Muscle layer of colon (tissue), 2 donors: Measurements from ENCODE around the gene PLA2G5.

Experiments
- H3K27ac ChIP-seq: one replicate; pipeline ENCODE4 v1.7.0; 2013; ENCODE audit warnings: low read depth, mild to moderate bottlenecking, low read length, moderate library complexity
- H3K27me3 ChIP-seq, 2 donors: one replicate each; pipeline ENCODE4 v1.7.0; 2013; ENCODE audit warnings: low read length in 2 of 2, mild to moderate bottlenecking in 2 of 2; ENCODE audit not compliant: insufficient read depth in 2 of 2, control insufficient read depth in 1 of 2
- H3K36me3 ChIP-seq: one replicate; pipeline ENCODE4 v1.7.0; 2013; ENCODE audit warnings: mild to moderate bottlenecking, low read length; ENCODE audit not compliant: insufficient read depth
- H3K4me1 ChIP-seq: one replicate; pipeline ENCODE4 v1.7.0; 2013; ENCODE audit warnings: mild to moderate bottlenecking, low read length; ENCODE audit not compliant: insufficient read depth
- H3K4me3 ChIP-seq, 2 donors: one replicate each; pipeline ENCODE4 v1.7.0; 2013; ENCODE audit warnings: low read length in 2 of 2, low read depth in 1 of 2, mild to moderate bottlenecking in 1 of 2, moderate library complexity in 1 of 2
- H3K9ac ChIP-seq: one replicate; pipeline ENCODE4 v1.7.0; 2013; ENCODE audit warnings: low read length
- H3K9me3 ChIP-seq: one replicate; pipeline ENCODE4 v1.7.0; 2013; ENCODE audit warnings: mild to moderate bottlenecking, low read length
- donor health status: abdominal sarcoma.
- donor health status: Adenocarcinoma of cecum.

Gene PLA2G5

GRCh38 chr1:20141001-20141400 lies 71.0 kb downstream of the PLA2G5 start:
- Histone ChIP-seq H3K9me3 (no peaks in the 10 kb centered on the region), H3K36me3 (no peaks in the 10 kb centered on the region), H3K27ac (no peak overlapping the region), H3K9ac (no peak overlapping the region), H3K4me1 (no peaks in the 10 kb centered on the region), H3K4me3 (no peak overlapping the region), H3K27me3 (peaks cover 0 to 23% of the 10 kb centered on the region in 2 donors)

GRCh38 chr1:20141466-20141865 lies 71.5 kb downstream of the PLA2G5 start:
- Histone ChIP-seq H3K9me3 (no peaks in the 10 kb centered on the region), H3K27ac (no peak overlapping the region), H3K36me3 (no peaks in the 10 kb centered on the region), H3K4me1 (no peaks in the 10 kb centered on the region), H3K4me3 (no peak overlapping the region), H3K27me3 (peaks cover 0 to 23% of the 10 kb centered on the region in 2 donors), H3K9ac (no peak overlapping the region)
